ENCODE results near the gene PODNL1. TPM values are rescaled to one million over a fixed set of nuclear protein-coding genes. Genes with fewer than 3 reads are reported as not detected.

PODNL1 gene
- total and polyA plus RNA-seq, 2 of the 13 experiments (the other 11 are each of a cell fraction or from before 2014, with no cell fraction given) = 0.18 TPM; not detected in 1

GRCh38 chr19:13917888-13918406 lies 20.3 kb downstream of the PODNL1 start:
- no TSS peak for BruUV-seq (replicated peaks)
- CTCF ChIA-PET (ENCODE audit: low intra/inter-chr PET ratio, low total read pairs) = no interaction called here
- 0 out of 2 replicates have a peak, but pooled peaks have one; percentile 33 for TF ChIP-seq CHD4 (IDR thresholded peaks at IDR 0.05; ENCODE audit: borderline replicate concordance, low read length)
- TF ChIP-seq ZNF629 (CRISPR knock-in tag; conservative IDR thresholded peaks at IDR 0.05) = peak; percentile 96
- no peak for TF ChIP-seq ZNF335 (CRISPR knock-in tag; IDR thresholded peaks at IDR 0.05)
- TF ChIP-seq RORA (CRISPR knock-in tag; IDR thresholded peaks at IDR 0.05) = no peak
- TF ChIP-seq ZMYM3 (CRISPR knock-in tag; IDR thresholded peaks at IDR 0.05) = peak; percentile 62
- TF ChIP-seq EP300 (IDR thresholded peaks at IDR 0.05; ENCODE audit: low read depth in 2 of 2, low read length in 2 of 2) = no peak
- TF ChIP-seq EP300 (CRISPR knock-in tag; IDR thresholded peaks at IDR 0.05; ENCODE audit: borderline replicate concordance) = no peak
- peak; percentile 51; the same call in 1 of the 2 replicates for TF ChIP-seq ZBTB33 (CRISPR knock-in tag; IDR thresholded peaks at IDR 0.05)
- no peak for TF ChIP-seq ZNF766 (CRISPR knock-in tag; IDR thresholded peaks at IDR 0.05; ENCODE audit: borderline replicate concordance)
- TF ChIP-seq, protein P1, sequence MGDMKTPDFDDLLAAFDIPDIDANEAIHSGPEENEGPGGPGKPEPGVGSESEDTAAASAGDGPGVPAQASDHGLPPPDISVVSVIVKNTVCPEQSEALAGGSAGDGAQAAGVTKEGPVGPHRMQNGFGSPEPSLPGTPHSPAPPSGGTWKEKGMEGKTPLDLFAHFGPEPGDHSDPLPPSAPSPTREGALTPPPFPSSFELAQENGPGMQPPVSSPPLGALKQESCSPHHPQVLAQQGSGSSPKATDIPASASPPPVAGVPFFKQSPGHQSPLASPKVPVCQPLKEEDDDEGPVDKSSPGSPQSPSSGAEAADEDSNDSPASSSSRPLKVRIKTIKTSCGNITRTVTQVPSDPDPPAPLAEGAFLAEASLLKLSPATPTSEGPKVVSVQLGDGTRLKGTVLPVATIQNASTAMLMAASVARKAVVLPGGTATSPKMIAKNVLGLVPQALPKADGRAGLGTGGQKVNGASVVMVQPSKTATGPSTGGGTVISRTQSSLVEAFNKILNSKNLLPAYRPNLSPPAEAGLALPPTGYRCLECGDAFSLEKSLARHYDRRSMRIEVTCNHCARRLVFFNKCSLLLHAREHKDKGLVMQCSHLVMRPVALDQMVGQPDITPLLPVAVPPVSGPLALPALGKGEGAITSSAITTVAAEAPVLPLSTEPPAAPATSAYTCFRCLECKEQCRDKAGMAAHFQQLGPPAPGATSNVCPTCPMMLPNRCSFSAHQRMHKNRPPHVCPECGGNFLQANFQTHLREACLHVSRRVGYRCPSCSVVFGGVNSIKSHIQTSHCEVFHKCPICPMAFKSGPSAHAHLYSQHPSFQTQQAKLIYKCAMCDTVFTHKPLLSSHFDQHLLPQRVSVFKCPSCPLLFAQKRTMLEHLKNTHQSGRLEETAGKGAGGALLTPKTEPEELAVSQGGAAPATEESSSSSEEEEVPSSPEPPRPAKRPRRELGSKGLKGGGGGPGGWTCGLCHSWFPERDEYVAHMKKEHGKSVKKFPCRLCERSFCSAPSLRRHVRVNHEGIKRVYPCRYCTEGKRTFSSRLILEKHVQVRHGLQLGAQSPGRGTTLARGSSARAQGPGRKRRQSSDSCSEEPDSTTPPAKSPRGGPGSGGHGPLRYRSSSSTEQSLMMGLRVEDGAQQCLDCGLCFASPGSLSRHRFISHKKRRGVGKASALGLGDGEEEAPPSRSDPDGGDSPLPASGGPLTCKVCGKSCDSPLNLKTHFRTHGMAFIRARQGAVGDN (CRISPR knock-in tag; IDR thresholded peaks at IDR 0.05) = no peak
- no peak for TF ChIP-seq ATF3 (CRISPR knock-in tag; IDR thresholded peaks at IDR 0.05)
- TF ChIP-seq ZNF432 (CRISPR knock-in tag; IDR thresholded peaks at IDR 0.05; ENCODE audit: borderline replicate concordance) = no peak
- TF ChIP-seq TFDP1 (CRISPR knock-in tag; IDR thresholded peaks at IDR 0.05; ENCODE audit: borderline replicate concordance) = no peak

More at GRCh38 chr19:13917888-13918406, 20.3 kb downstream of the PODNL1 start:
- Histone ChIP-seq H3K36me3 (replicated peaks in 1 of 2; ENCODE audit: control insufficient read depth in 1 of 2, insufficient read depth in 2 of 2, low read length in 2 of 2) (peaks cover 9 to 52% of the 10 kb centered on the region in 2 experiments; a peak in 4 of 5 replicates), H3K27me3 (ENCODE audit: control insufficient read depth in 1 of 2, insufficient read depth in 2 of 2, low read length in 2 of 2) (no peaks in the 10 kb centered on the region), H3K9ac (ENCODE audit: insufficient read depth, low read depth, low read length) (no peak overlapping the region), H4K20me1 (ENCODE audit: insufficient read depth, low read length) (no peaks in the 10 kb centered on the region), H2AFZ (ENCODE audit: low read length) (no peak overlapping the region), H3K9me3 (ENCODE audit: low read length) (peaks cover 5% of the 10 kb centered on the region; the same call in 1 of the 2 replicates), H3K79me2 (ENCODE audit: insufficient read depth, low read length) (no peaks in the 10 kb centered on the region), H3K27ac (ENCODE audit: extremely low read length, insufficient read depth, low read length) (peak overlapping the region; percentile 22), H3K4me1 (ENCODE audit: insufficient read depth, low read length) (no peaks in the 10 kb centered on the region), H3K4me3 (replicated peaks in 1 of 3; ENCODE audit: insufficient read depth in 1 of 3, low read depth in 2 of 3, low read length in 3 of 3) (no peak overlapping the region), H3K4me2 (ENCODE audit: low read depth, low read length) (no peak overlapping the region)
- WGBS (ENCODE audit: low lambda C conversion rate) = 90% methylated on average over 12 of the region's 14 CpGs
- no peak for DNase-seq (ENCODE audit: low spot score)
- in situ Hi-C loops (cut with HindIII; ENCODE audit: extremely low pct_ligation_motif_present, low pct_unique_long_range_greater_than_20kb) = no loop called here
- ATAC-seq = no peak
- POLR2A ChIA-PET = no interaction called here
- intact Hi-C loops (cut with micrococcal nuclease; ENCODE audit: unreplicated experiment) = no loop called here
- FAIRE-seq = no peak
